Activated gamma-delta T cell treated with Interleukin-2 at 50 U/mL for 16 hours (primary cell): ENCODE measurements around the gene EEFSEC.

ENCODE experiments used
- DNase-seq: peaks from one replicate; pipeline ENCODE4 v3.0.0-alpha.2; 2020

Gene EEFSEC

DNA sequence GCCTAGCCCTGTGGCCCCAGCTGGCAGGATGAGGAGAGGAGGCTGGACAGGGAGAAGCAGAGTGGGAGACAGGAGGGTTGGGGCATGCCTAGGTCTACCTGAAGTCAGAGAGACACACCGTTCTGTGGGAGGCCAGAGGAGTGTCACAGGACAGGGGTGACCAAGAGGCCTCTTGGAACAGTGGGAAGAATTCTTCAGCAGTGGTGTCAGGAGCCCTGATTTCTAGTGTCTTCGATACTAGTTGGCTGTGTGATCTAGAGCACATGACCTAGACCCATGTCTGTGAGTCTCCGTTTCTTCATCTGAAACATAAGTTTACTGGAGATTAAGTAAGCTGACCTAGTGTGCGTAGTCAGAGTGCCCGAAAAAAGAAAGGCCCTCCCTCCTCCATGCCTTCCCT, 92.2 kb downstream of the EEFSEC start:
- DNase-seq: no peak

DNA sequence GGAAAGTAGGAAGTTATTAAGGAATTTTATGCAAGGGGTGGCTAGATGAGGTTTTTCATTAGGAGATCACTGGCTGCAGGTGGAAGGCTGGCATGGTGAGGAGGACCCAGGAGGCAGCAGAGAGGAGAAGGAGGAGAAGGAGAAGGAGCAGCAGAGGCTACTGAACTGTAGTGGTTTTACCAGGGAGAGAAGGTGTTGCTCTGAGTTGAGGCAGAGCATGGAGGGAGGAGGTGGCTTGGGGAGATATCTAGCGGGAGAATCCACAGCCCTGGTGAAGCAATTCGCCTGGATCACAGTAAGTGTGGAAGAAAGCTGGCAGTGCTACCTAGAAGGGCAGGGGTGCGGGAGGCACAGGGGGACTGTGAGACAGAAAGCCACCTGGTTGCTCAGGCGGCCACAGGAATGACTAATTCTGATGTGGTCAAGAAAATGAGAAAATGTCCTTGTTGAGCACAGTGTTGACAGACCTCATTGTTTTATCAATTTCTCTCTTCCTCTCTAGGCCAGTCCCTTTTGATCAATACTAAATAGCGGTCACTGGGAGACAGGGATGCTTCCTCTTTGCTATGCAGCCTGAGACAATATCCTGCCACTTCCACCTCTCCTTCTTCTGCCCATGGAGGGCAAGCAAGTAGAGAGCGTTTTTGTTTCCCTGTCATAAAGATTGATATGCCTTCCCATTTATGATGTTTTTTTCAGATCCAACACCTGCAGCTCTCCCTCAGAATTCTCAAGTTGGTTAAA, 94.6 kb downstream of the EEFSEC start:
- no peak for DNase-seq

DNA sequence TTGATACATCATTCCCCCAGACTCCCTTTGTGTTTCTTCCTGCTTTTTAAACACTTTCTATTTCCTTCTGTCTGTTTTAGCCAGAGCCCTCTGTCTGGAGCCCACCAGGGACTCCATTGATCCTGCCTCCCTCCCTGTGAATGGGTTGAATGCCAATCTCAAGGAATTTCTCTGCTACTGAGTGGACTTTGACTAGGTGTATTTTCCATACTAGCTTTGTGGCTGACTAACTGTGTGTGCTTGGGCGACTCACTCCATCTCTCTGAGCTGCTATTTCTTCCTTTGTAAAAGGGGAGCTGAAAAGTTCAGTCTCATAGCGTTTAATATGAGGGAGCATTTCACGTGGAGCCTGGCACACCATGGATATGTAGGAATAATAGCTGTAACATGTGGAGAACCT, 98.8 kb downstream of the EEFSEC start:
- DNase-seq: no peak

DNA sequence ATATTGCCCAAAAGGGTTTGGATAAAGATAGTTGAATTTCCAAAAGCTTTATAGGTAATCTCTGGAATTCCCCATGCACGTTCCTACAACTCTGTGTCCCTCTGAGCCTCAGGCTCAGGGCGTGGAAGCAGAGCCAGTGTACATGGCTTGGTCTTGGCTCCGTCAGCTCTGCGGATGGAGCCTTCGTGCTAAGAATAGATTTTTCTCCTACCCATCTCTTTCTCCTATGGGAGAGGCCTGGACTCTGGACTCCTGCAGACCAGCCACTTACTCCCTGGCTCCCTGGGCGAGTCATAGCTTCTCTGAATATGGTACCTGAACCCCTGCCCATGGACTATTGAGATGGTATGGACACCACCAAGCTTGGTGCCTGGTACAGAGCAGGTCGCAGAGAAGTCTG, 99.9 kb downstream of the EEFSEC start:
- DNase-seq: no peak

DNA sequence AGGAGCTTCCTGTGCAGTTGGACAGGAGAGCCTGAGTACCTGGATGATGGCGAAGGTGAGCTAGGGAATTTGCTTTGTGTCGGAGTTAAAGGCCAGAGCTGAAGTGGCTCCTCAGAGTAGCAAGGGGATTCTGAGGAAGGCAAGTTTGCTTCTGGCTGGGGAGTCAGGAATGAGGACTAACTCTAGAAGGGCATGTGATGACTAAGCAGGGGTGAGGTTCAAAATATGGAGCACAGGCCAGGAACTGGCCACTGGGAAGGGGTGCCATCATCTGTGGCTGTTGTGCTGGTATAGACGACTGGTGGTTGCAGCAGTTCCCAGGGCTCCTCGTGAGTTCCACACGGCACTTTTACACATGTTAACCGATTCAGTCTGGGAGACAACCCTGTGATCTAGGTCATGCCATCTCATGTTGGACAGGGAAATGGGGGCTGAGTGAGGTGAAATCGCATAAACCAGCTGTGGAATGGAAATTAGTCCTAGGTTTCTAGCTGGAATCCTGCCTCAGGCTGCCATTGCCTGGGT, 100.8 kb downstream of the EEFSEC start:
- DNase-seq: no peak

DNA sequence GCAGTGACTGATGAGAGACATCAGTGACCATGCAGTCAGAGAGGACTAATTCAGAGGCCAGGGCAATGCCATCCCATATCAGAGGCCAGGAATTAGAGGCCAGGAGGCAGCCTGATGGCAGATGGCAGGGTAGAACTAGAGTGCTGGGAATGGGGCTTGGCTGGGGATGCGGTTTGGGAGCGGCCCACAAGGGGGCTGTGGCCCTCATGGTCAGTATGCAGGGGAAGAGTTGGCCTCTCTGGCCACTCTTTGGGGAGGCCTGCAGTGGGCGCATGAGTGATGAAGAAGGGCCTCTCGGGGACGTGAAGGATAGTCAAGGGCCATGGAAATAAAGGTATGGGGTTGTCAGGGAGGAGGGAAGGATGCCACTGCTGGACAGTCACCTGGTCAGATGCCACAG, 101.7 kb downstream of the EEFSEC start:
- DNase-seq: no peak

DNA sequence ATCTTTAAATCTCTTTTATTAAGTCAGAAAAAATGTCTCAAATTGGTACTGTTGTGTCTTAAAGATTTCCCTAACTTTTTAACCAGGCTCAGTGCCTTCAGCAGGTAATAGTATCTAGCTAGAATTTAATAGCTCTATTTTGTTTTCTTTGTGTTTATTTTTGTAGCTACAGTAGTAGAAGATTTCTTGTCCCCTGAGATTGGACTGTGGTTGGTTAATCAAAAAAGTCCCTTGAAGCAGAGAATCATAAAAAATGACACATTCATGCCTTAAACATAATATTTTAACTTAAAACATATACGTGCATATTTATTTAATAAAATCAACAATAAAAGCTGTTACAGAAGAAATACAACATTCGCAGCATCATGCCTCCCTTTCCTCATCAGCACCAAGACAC, 102.8 kb downstream of the EEFSEC start:
- DNase-seq: no peak

DNA sequence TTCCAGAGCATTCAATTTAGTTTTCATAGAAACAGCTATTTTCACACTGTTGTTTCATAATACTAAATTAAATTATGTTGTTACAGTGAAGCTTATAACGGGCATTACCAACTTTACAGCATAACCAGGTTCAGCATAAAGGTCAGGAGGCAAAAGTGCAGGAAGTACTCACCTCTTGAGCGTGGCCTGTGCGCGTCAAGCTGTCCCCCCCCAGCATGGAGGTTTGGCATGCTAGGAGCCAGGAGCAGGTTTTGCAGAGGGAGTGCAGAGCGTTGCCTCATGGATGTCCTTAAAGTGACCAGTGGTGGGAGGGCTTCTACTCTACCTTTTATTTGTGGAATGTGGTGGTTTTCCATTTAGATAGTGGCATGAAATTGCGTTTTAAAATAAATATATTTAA, 104.4 kb downstream of the EEFSEC start:
- DNase-seq: no peak

DNA sequence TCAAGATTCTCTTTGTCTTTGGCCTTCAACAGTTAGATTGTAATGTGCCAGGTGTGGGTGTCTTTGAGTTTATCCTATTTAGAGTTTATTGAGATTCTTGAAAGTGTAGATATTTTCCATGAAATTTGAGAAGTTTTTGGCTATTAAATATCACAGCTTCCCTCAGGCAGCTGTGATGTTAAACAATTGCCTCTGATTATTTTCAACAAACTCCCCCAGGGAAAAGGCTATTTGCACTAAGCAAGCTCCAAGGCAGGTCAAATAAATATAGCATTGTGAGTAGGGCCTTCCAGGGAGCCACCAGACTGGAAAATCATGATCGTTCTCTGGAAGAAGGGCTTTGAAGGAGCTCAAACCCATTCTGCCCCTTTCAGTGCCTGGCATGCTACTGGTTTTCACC, 107.0 kb downstream of the EEFSEC start:
- no peak for DNase-seq

DNA sequence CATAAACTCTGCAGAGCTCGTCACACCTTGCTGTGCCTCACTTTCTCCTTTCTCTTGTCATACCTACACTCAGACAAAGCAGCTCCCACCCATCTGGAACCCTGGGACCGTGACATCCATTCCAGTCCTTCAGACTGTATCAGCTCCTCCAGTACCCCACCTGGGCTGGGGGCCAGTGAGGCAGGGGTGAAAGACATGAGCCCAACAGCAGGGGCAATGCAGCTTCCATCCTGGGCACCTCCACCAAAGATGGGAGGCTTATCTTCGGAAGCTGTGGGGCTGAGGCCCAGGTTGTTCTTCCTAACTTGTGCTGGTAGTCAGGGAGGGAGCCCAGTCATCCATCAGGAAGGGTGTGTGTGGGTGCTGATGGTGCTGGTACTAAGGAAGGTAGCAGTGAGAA, 109.2 kb downstream of the EEFSEC start:
- no peak for DNase-seq

DNA sequence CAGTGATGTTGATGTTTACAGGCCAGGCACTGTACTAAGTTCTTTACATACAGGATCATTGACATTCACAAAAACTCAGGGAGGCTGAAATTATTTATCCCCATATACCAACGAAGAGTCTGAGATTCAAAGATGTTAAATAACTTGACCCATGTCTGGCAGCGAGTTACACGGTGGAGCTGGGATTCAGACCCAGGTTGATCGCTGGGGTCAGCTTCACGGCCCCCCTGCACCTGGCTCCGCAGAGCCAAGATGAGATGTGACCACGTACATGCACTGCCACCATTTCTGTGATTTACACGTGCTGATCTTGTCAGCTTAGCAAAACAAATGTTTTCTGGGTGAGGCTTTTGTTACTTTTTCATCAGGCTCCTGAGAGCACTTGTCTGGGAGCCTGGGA, 109.8 kb downstream of the EEFSEC start:
- DNase-seq: no peak

DNA sequence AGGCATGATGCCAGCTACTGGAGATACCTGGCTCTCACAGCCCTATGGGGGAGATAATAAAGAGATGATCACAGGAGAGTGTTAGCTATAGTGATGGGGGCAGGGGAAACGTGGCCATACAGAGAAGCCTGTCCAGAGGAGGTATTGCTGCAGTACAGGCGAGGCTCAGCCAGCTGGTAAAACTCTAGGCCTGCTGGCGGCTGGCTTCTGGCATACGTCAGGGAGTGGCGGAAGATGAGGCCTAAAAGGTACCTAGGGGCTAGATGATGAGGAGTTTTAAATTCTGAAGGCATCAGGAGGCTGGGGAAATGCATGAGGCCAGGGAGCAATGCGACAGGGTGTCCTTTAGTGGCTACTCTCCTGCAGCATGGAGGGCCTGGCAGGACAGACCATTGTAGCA, 110.7 kb downstream of the EEFSEC start:
- no peak for DNase-seq

DNA sequence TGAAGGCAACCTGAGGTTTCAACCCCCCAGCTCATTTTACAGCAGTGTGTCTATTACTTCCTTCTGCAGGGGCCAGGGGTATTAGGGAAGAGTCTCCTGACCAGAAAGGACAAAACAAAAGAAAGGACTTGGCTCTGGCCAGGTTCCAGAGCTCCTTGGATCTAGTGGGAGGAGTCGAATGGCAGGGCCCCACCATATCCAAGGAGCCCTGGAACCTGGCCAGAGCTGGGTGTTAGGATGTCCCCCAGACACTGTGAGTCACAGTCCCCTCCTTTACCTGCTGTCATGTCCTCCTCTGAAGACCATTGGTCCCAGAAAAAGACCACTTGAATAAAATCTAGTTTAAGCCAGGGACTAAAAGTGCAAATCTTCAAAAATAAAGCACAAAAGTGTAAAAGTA, 113.2 kb downstream of the EEFSEC start:
- DNase-seq: no peak

DNA sequence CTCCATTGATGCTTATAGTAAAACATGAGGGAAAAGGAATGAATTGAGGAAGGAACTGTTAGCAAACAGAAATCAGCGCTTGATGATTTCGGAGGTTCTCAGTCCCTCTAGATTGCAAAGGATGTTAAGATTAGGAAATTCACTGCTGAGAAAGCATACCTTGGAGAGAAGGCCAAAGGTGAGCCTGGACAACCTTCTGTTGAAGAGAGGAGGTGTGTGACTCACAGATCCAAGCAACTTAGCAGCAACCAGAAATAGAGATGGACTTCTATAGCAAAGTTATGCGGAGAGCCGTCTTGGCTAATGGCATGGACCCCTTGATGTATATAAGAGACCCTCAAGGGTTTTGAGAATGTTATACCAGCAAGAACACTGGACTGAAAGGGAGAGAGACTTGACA, 114.3 kb downstream of the EEFSEC start:
- DNase-seq: no peak

DNA sequence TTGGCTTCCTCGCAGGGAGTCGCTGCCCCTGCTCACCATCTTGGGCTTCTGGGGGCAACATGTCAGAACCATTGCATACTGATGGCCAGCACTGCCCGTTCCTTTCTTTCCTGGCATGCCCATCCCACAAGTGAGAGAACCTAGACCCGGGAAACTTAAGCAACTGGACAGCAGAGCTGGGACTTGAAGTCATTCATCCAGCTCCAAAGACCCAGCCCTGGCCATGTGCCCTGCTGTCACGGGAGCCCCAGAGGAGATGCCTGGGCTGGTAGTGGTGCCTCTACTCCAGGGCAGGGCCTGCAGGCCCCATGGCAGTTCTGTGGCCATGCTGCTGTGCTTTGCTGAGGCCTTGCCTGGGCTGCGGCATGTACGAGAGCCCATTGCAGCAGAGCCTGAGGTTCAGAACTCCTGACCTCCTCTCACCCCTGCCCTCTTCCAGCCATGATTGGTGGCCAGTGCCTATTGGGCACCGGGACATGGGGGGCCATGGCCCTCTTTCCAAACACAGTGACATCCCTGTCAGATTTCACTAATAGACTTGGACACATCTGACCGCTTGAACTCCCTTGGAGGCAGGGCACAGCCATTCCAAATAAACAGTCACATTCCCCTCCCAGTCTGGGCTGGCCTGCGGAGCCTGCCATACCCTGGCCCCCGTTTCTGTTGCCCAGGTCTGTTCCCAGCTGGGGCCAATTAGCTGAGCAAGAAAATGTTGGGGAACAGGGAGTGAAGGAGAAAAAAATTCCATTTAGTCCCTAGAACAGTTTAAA, 115.9 kb downstream of the EEFSEC start:
- DNase-seq: no peak

DNA sequence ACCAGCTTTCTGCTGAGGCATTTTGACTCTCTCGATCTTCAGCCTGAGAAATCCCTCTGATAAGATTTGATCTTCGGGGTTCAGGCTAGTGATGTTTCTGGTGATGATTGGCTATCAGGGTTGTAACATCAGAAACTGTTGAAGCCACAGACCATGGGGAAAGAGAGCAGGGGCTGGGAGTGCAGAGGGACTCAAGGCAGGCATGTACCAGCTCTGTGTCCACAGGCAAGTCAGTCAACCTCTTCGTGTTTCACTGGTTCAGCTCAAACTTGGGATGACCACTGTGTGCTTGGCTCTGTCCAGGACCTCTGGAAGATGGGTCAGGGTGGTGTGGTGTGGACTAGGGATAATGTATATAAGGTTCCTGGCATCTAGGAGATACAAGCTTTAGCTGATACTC, 116.5 kb downstream of the EEFSEC start:
- no peak for DNase-seq

DNA sequence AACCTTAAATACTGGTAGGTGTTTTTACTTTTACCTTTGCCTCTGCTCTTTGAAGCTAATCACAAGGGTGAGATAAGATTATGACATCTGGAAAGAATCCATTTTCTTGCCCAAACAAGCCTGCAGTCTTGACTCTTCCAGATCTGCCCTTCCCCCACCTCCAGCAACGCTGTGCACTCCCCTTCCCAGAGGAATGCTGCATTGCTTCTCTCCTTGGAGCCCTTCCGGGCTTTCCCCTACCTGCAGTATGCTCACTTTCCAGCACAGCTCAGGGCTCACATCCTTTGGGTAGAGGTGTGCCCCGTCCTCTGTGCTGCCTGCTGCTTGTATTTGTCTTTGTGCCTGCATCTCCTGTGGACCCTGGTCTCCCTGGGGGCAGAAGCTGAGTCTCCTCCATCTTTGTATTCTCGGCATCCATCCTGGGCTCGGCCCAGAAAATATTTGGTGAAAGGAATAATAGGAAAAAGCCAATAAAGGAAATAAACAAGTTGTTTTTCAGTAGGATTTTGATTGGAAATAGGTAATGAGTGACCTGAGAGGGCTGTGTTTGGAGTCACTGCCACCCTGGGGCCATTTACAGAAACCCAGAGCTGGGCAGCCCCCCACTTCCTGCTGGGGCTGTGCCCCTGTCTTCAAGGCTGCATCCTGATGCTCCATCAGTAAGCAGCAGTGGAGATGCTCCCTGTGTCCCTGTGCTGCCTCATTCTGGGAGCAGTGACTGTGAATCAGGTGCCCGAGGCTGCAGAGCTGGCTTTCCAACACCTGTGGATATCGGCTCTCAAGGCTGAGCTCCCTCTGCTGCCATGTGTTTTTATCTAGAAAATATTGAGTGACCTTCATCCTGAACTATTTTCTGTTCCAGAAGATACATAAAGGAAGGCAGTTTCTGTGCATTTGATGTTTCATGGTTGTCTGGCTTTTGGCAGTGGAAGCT, 117.5 kb downstream of the EEFSEC start:
- no peak for DNase-seq

DNA sequence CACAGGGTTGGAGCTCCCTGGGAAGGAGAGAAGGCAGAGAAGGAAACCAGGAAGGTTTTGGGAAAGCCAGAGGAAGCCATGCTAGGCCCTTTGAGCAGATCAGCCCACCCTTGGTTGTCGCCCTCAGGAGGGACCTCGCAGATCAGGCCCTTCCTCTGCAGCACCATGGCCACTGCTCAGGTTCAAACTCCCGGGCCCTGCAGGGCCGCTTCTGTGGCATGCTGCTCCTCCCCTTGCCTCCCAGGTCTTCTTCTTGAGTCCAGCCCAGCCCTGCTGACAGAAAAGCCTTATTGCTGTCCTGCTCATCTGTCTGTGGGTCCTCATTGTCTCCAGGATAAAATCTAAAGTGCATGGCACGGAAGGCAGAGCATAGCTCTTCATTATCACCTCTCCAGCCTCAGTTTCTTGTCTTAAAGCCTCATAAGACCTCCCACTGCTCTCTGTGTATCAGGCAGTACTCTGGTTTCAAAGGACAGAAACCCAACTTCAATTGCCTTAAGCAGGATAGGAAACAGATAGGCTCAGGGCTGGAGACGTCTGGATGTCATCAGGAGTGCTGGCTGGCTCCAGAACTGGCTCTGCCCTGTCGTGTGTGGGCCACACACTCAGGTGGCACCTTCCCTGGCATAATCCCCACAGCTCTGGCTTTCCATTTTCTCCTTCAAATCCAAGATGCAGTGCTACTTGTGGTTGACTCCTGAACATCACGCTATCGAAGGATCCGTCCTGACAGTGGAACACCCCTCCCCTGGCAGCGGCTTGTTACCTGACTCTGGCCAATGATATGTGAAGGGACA, 118.5 kb downstream of the EEFSEC start:
- DNase-seq: no peak

DNA sequence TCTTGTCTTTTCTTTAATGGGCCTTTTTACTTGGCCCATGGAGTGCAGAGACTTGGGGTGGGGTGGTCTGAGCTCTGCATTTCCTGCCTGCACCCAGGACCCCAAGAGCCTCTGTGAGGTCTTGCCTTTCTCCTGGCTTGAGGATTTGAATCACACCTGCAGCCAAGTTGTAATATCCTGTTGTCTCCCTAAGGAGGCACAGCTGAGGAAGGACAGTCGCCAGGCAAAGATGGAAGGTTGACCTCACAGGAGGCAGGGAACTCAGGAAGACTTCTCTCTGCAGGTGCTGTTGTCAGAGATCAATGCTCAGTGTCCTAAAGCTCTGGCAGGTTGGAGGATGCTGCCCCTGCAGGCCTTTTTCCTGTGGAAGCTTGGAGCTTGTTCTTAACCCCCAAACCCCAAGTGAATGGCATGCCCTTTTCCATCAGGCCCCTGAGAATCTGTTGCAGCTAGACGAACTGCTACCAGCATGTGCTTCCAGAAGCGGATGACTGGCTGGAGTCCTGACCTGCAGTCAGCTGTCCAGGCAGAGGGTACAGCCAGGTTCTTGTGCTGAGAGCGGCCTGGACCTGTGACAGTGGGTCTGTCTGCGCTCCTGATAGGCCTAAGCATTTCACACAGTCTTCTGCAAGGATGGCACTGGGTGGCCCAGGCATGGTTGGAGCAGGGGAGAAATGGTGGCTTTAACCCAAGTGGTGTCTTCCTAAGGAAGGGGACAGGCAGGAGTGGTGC, 120.0 kb downstream of the EEFSEC start:
- no peak for DNase-seq

DNA sequence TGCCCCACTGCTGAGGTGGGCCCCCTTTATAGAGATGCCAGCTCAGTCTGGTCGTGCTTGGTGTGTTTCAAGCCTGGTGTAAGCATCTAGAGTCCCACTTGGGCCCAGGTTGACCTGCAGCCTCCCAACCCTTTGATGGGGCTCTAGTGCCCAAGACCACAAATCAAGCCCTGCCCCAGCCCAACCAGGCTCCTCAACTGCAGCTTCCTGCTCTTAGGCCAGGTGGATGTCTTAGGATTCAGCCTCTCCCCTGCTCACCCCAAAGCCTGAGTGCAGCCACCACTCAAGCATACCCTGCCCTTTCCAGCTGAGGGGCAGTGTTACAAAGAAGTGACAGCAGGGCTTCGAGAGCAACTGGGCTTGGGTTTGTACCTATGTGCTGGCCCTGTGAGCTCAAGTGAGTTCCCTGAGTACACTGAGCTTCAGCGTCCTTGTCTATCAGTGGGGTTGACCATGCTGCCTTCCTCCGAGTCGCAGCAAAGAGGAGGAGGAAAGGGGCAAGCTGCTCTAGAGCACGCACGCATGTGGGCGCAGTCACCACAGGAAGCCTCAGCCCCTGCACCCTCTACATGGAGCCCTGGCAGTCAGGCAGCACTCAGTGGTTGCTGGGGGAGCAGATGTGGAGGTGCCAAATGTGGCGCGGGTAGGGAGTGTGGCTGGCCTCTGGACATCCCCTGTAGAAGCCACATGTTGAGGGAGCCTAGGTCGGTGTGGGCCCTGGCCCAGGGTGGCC, 120.7 kb downstream of the EEFSEC start:
- DNase-seq: no peak

DNA sequence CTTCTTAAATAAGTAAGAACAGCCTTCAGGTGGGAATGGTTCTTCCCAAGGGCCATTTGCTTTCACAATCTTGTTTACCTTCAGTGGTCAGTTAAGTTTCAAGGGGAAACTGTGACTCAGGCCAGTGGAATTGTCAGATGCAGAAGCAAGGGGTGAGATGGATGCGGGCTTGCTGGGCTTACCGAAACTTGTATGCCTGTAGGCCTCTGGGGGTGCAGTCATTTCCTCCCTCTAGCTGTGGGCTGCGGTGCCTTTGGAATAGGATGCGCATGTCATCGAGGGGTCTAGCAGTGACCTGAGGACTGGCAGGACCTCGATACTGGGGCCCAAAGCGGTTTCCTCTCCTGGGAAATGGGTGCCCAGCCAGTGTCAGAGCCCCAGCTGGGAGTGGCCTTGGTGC, 121.6 kb downstream of the EEFSEC start:
- no peak for DNase-seq
